Adrenal gland (tissue), 12 donors: ENCODE data around the gene DNAAF2. TPM values are rescaled to one million over a fixed set of nuclear protein-coding genes. Genes with fewer than 3 reads are reported as not detected.

Experiments used
- DNase-seq, 7 donors: peaks; one replicate each; pipeline ENCODE4 v3.0.0-alpha.2; 2019 to 2020
- H3K27ac ChIP-seq, 5 donors: fragments of 200-600 bp; sonication (generic) in 4 of 5; 1 replicate in 3 of 5; 2 replicates in 2 of 5; pipeline versions ENCODE4 v1.5.1 to v1.8.0; 2016 to 2020; ENCODE audit warnings: mild to moderate bottlenecking in 1 of 5
- H3K27me3 ChIP-seq: fragments of 200-600 bp; 2 replicates; pipeline ENCODE4 v1.8.0; 2021
- H3K36me3 ChIP-seq, 2 donors: fragments of 200-600 bp; replicated peaks in 1 of 2; 1 replicate in 1 of 2; 2 replicates in 1 of 2; pipeline versions ENCODE4 v1.5.1 to v1.8.0; 2018 to 2022
- H3K4me1 ChIP-seq, 2 donors: fragments of 200-600 bp; replicated peaks in 1 of 2; 1 replicate in 1 of 2; 2 replicates in 1 of 2; pipeline versions ENCODE4 v1.5.1 to v1.8.0; 2018 to 2021
- H3K4me3 ChIP-seq, 4 donors: fragments of 200-600 bp; sonication (generic) in 3 of 4; one replicate each; pipeline ENCODE4 v1.5.1; 2016 to 2018
- H3K9me3 ChIP-seq, 3 donors: fragments of 200-600 bp; sonication (generic) in 1 of 3; replicated peaks in 1 of 3; 1 replicate in 2 of 3; 2 replicates in 1 of 3; pipeline versions ENCODE4 v1.5.1 to v1.8.0; 2016 to 2021
- POLR2A ChIP-seq, 2 donors: fragments of 450-650 bp; IDR thresholded peaks; one replicate each; pipeline ENCODE4 v1.6.1; 2017; ENCODE audit warnings: antibody characterized with exemption in 2 of 2, mild to moderate bottlenecking in 2 of 2, moderate library complexity in 1 of 2
- WGBS, 4 donors: extraction: QIAGEN DNeasy Blood & Tissue Kit in 2 of 4; methylation state at CpG; one replicate each; pipeline versions ENCODE4 v1.1.5 to v1.1.7; 2013 to 2017; 5-methylcytosine and 5-hydroxymethylcytosine counted together
- intact Hi-C, 2 donors: fragments of 100-400 bp; cut with DNase I; formaldehyde crosslinking; loops; one replicate each; pipeline versions ENCODE4 v1.14.1 to v1.15.0; 2022 to 2023
- polyA plus RNA-seq, 3 donors: library from polyadenylated mRNA; stranded (reverse); fragments of 200-250 nt in 2 of 3; fragments of 350-450 nt in 1 of 3; fragmentation: Illumina TruSeq in 1 of 3; extraction: RNeasy Lipid Tissue Mini Kit (QIAGEN cat#74804) in 1 of 3; gene quantifications; one replicate each; pipeline ENCODE4 v1.2.3, GENCODE V29; 2013 to 2014
- total RNA-seq, 9 donors: library from RNA; depleted of rRNA in 4 of 9; stranded (reverse); fragments of >200 nt in 4 of 9; fragments of 120-200 nt in 1 of 9; fragmentation: NEBNext Ultra II Directional in 1 of 9; extraction: Animal tissue kit (Norgen Biotek cat#: 25700) in 1 of 9; gene quantifications; one replicate each; pipeline versions ENCODE4 v1.1.0 to v1.2.4, GENCODE V29; 2013 to 2023
- TF ChIP-seq, protein P1 (sequence below), 6 experiments: fragments of 450-650 bp in 4 of 6; fragments of 200-600 bp in 2 of 6; sonication (generic) in 1 of 6; IDR thresholded peaks; 1 replicate in 5 of 6; 2 replicates in 1 of 6; pipeline versions ENCODE4 v1.5.1 to v1.8.0; 2016 to 2021; ENCODE audit warnings: antibody characterized with exemption in 6 of 6, mild to moderate bottlenecking in 2 of 6, moderate library complexity in 1 of 6
- donor health status: healthy with polysubstance abuse.
- donor health status: Bipolar disorder and iron deficiency.
- donor health status: DM: yes; HTN: yes; CAD: no.
- donor health status: DM: no; HTN: no; CAD: no.
- donor health status: DM: no; HTN: no; CAD: no.
- donor health status: DM: yes; HTN: yes; CAD: no.

DNAAF2 gene
- total and polyA plus RNA-seq, 12 donors, result 4.2 to 11.7 (median 7.3) TPM

DNA sequence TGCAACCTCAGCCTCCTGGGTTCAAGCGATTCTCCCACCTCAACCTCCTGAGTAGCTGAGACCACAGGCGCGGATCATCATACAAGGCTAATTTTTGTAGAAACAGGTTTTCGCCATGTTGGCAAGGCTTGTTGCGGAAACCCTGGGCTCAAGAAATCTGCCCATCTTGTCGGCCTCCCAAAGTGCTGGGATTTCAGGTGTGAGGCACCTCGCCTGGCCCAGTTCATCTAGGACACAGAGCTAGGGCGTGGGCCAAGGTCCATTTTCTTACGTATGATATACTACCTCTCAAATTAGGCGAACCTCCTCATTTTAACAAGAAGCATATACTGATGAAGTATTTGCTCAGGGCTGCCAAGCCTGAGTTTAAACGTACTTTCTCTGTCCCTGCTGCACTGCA lies 51.0 kb downstream of the DNAAF2 start:
- Histone ChIP-seq H3K27ac (no peak overlapping the region), H3K4me3 (no peak overlapping the region), H3K9me3 (no peaks in the 10 kb centered on the region), H3K36me3 (peaks cover 0 to 22% of the 10 kb centered on the region in 2 donors), H3K4me1 (peaks cover 13 to 32% of the 10 kb centered on the region in 2 donors), H3K27me3 (no peaks in the 10 kb centered on the region)
- DNase-seq, result no peak
- TF ChIP-seq, protein P1, sequence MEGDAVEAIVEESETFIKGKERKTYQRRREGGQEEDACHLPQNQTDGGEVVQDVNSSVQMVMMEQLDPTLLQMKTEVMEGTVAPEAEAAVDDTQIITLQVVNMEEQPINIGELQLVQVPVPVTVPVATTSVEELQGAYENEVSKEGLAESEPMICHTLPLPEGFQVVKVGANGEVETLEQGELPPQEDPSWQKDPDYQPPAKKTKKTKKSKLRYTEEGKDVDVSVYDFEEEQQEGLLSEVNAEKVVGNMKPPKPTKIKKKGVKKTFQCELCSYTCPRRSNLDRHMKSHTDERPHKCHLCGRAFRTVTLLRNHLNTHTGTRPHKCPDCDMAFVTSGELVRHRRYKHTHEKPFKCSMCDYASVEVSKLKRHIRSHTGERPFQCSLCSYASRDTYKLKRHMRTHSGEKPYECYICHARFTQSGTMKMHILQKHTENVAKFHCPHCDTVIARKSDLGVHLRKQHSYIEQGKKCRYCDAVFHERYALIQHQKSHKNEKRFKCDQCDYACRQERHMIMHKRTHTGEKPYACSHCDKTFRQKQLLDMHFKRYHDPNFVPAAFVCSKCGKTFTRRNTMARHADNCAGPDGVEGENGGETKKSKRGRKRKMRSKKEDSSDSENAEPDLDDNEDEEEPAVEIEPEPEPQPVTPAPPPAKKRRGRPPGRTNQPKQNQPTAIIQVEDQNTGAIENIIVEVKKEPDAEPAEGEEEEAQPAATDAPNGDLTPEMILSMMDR (IDR thresholded peaks at IDR 0.05), result no peak
- TF ChIP-seq POLR2A (IDR thresholded peaks at IDR 0.05), result no peak
- 87 to 90% (median 89%) methylated on average over 10 to 11 of the region's 11 CpGs for WGBS, 4 donors
- intact Hi-C loops, result no loop called here

DNA sequence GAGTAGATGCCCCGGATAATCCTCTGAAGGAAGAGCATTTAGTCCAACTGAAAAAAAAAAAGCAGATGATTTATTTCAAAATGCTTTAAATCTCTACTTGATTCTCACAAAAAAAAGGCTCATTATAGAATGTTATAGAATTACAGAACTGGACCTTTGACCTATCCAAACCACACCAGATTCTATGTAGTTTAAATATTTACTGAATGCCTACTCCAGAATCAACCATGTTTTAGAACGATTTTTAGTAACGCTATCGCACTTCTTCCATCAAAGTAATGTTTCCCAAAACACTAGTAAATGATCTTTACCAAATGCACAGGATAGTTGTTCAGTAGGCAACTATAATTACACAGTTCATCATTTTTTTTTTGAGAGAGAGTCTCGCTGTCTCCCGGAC lies 51.4 kb downstream of the DNAAF2 start:
- peaks cover 0 to 22% of the 10 kb centered on the region in 2 donors for H3K36me3 ChIP-seq
- H3K27me3 ChIP-seq, result no peaks in the 10 kb centered on the region
- no peak overlapping the region for H3K27ac ChIP-seq
- H3K9me3 ChIP-seq, result no peaks in the 10 kb centered on the region
- peaks cover 13 to 33% of the 10 kb centered on the region in 2 donors for H3K4me1 ChIP-seq
- 91 to 95% (median 93%) methylated on average over 6 of the region's 6 CpGs for WGBS, 4 donors
- no peak overlapping the region for H3K4me3 ChIP-seq
- no peak for DNase-seq
- TF ChIP-seq POLR2A (IDR thresholded peaks at IDR 0.05), result no peak
- TF ChIP-seq, protein P1 (IDR thresholded peaks at IDR 0.05), result no peak
- intact Hi-C loops, result no loop called here

- intact Hi-C loops, result no loop called here
Observed at GRCh38 chr14:49582113-49582977, 52.7 kb downstream of the DNAAF2 start.

More at GRCh38 chr14:49582113-49582977, 52.7 kb downstream of the DNAAF2 start:
- Histone ChIP-seq H3K4me1 (peaks cover 13 to 39% of the 10 kb centered on the region in 2 donors), H3K36me3 (peaks cover 0 to 22% of the 10 kb centered on the region in 2 donors), H3K4me3 (no peak overlapping the region), H3K9me3 (no peaks in the 10 kb centered on the region), H3K27me3 (no peaks in the 10 kb centered on the region), H3K27ac (no peak overlapping the region)
- 95 to 97% (median 95%) methylated on average over 4 of the region's 4 CpGs for WGBS, 4 donors
- no peak for TF ChIP-seq POLR2A (IDR thresholded peaks at IDR 0.05)
- TF ChIP-seq, protein P1 (IDR thresholded peaks at IDR 0.05), result no peak
- DNase-seq, result no peak
